Measurements from ENCODE around the gene MDP1.

DNA sequence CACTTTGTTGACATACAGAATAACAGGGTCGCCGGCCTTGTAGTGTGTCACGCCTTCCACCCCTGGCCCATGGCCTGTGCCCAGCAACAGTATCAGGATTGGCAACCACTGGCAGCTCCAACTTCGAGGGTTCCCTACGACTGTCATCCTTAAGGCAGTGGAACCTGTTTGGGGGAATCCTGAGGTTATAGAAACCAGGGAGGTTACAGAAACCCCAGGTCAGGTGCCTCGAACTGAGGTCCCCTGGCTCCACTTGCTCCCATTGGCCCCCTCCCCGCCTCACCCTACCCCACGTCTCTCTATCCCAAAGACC is 21.0 kb downstream of the MDP1 start:
- TF ChIP-seq, protein P1, sequence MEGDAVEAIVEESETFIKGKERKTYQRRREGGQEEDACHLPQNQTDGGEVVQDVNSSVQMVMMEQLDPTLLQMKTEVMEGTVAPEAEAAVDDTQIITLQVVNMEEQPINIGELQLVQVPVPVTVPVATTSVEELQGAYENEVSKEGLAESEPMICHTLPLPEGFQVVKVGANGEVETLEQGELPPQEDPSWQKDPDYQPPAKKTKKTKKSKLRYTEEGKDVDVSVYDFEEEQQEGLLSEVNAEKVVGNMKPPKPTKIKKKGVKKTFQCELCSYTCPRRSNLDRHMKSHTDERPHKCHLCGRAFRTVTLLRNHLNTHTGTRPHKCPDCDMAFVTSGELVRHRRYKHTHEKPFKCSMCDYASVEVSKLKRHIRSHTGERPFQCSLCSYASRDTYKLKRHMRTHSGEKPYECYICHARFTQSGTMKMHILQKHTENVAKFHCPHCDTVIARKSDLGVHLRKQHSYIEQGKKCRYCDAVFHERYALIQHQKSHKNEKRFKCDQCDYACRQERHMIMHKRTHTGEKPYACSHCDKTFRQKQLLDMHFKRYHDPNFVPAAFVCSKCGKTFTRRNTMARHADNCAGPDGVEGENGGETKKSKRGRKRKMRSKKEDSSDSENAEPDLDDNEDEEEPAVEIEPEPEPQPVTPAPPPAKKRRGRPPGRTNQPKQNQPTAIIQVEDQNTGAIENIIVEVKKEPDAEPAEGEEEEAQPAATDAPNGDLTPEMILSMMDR (IDR thresholded peaks at IDR 0.05; ENCODE audit: low read depth, low read length), result no peak
- TF ChIP-seq POLR2A (IDR thresholded peaks at IDR 0.05; ENCODE audit: extremely low read depth, insufficient read length) (no peak), MYC (IDR thresholded peaks at IDR 0.05; ENCODE audit: low read depth, low read length) (no peak)

All from NB4 (cell line).